Stomach smooth muscle (tissue), 2 donors: Measurements from ENCODE around the gene P2RX6.
"Not testable (repeated sequence)": the region's sequence is repeated elsewhere in the genome, so short reads cannot be mapped to it uniquely, and the experiment has no call there.

ENCODE experiments used
- H3K27ac ChIP-seq: one replicate; pipeline ENCODE4 v1.7.0; 2013; ENCODE audit warnings: mild to moderate bottlenecking, low read length, inconsistent platforms
- H3K27me3 ChIP-seq, 2 donors: one replicate each; pipeline ENCODE4 v1.7.0; 2013; ENCODE audit warnings: low read length in 2 of 2; ENCODE audit not compliant: insufficient read depth in 2 of 2, control insufficient read depth in 1 of 2
- H3K36me3 ChIP-seq, 2 donors: one replicate each; pipeline ENCODE4 v1.7.0; 2013; ENCODE audit warnings: low read length in 2 of 2; ENCODE audit not compliant: control insufficient read depth in 2 of 2, insufficient read depth in 2 of 2
- H3K4me1 ChIP-seq: one replicate; pipeline ENCODE4 v1.7.0; 2013; ENCODE audit warnings: low read length; ENCODE audit not compliant: control insufficient read depth, insufficient read depth
- H3K4me3 ChIP-seq, 2 donors: one replicate each; pipeline ENCODE4 v1.7.0; 2013; ENCODE audit warnings: low read length in 2 of 2
- H3K9ac ChIP-seq, 2 donors: one replicate each; pipeline ENCODE4 v1.7.0; 2013; ENCODE audit warnings: low read length in 2 of 2, mild to moderate bottlenecking in 1 of 2
- H3K9me3 ChIP-seq, 2 donors: one replicate each; pipeline ENCODE4 v1.7.0; 2013; ENCODE audit warnings: low read length in 2 of 2; ENCODE audit not compliant: control insufficient read depth in 2 of 2
- donor health status: healthy.
- donor health status: Pancreatic carcinoma.

The P2RX6 gene

GRCh38 chr22:21042978-21043859, 28.3 kb downstream of the P2RX6 start:
- Histone ChIP-seq H3K4me3 (no peak overlapping the region), H3K36me3 (no peaks in the 10 kb centered on the region), H3K4me1 (peaks cover 17% of the 10 kb centered on the region), H3K27ac (no peak overlapping the region), H3K9ac (no peak overlapping the region), H3K27me3 (no peaks in the 10 kb centered on the region), H3K9me3 (no peaks in the 10 kb centered on the region)

GRCh38 chr22:21043860-21044535, 29.0 kb downstream of the P2RX6 start:
- H3K27ac ChIP-seq: no peak overlapping the region
- no peak overlapping the region for H3K4me3 ChIP-seq
- H3K4me1 ChIP-seq: peaks cover 17% of the 10 kb centered on the region
- H3K36me3 ChIP-seq: no peaks in the 10 kb centered on the region
- H3K27me3 ChIP-seq: no peaks in the 10 kb centered on the region
- no peaks in the 10 kb centered on the region for H3K9me3 ChIP-seq
- no peak overlapping the region for H3K9ac ChIP-seq

GRCh38 chr22:21044931-21045584, 30.1 kb downstream of the P2RX6 start:
- H3K4me3 ChIP-seq: peak overlapping the region; percentile 80 to 84
- no peaks in the 10 kb centered on the region for H3K27me3 ChIP-seq
- no peak overlapping the region for H3K27ac ChIP-seq
- H3K9me3 ChIP-seq: no peaks in the 10 kb centered on the region
- H3K4me1 ChIP-seq: peaks cover 17% of the 10 kb centered on the region
- H3K36me3 ChIP-seq: no peaks in the 10 kb centered on the region
- peak overlapping the region; percentile 29 to 35 for H3K9ac ChIP-seq

- peak within 1 kb of the TSS; percentile 29 to 35 for H3K9ac ChIP-seq
- no peaks in the 10 kb centered on the region for H3K27me3 ChIP-seq
- peaks cover 17% of the 10 kb centered on the region for H3K4me1 ChIP-seq
- no peak within 1 kb of the TSS for H3K27ac ChIP-seq
- H3K9me3 ChIP-seq: no peaks in the 10 kb centered on the region
- H3K4me3 ChIP-seq: peak within 1 kb of the TSS; percentile 80 to 84
- H3K36me3 ChIP-seq: no peaks in the 10 kb centered on the region
Observed at GRCh38 chr22:21045585-21046294, 30.8 kb downstream of the P2RX6 start, which contains the start of gene LRRC74B. Gene LRRC74B, plus strand, starts transcription at chr22:21045946. Its CDS starts 41 bp downstream, at chr22:21045987.

- peaks cover 17% of the 10 kb centered on the region for H3K4me1 ChIP-seq
- no peaks in the 10 kb centered on the region for H3K36me3 ChIP-seq
- no peak overlapping the region for H3K4me3 ChIP-seq
- no peaks in the 10 kb centered on the region for H3K27me3 ChIP-seq
- no peak overlapping the region for H3K27ac ChIP-seq
- no peaks in the 10 kb centered on the region for H3K9me3 ChIP-seq
- no peak overlapping the region for H3K9ac ChIP-seq
Observed at GRCh38 chr22:21047035-21047661, 32.2 kb downstream of the P2RX6 start.

GRCh38 chr22:21047730-21048129, 32.8 kb downstream of the P2RX6 start:
- Histone ChIP-seq H3K4me3 (no peak overlapping the region), H3K4me1 (peaks cover 17% of the 10 kb centered on the region), H3K27me3 (no peaks in the 10 kb centered on the region), H3K27ac (no peak overlapping the region), H3K9ac (no peak overlapping the region), H3K36me3 (no peaks in the 10 kb centered on the region), H3K9me3 (no peaks in the 10 kb centered on the region)

GRCh38 chr22:21048448-21048847, 33.5 kb downstream of the P2RX6 start:
- H3K36me3 ChIP-seq, H3K27ac ChIP-seq, H3K9ac ChIP-seq, H3K4me3 ChIP-seq, H3K27me3 ChIP-seq, H3K9me3 ChIP-seq: not testable (repeated sequence)
- H3K4me1 ChIP-seq: peaks cover 17% of the 10 kb centered on the region

GRCh38 chr22:21048965-21049364, 34.0 kb downstream of the P2RX6 start:
- H3K27me3 ChIP-seq: not testable (repeated sequence)

GRCh38 chr22:21051145-21051830, 36.3 kb downstream of the P2RX6 start:
- Histone ChIP-seq H3K9me3 (no peaks in the 10 kb centered on the region), H3K4me3 (no peak overlapping the region), H3K27ac (no peak overlapping the region), H3K9ac (no peak overlapping the region), H3K36me3 (no peaks in the 10 kb centered on the region), H3K4me1 (no peaks in the 10 kb centered on the region), H3K27me3 (peaks cover 0 to 4% of the 10 kb centered on the region in 2 donors)

More at GRCh38 chr22:21048965-21049364, 34.0 kb downstream of the P2RX6 start:
- H3K4me3 ChIP-seq, H3K27ac ChIP-seq, H3K9ac ChIP-seq, H3K9me3 ChIP-seq, H3K36me3 ChIP-seq: not testable (repeated sequence)
- peaks cover 17% of the 10 kb centered on the region for H3K4me1 ChIP-seq
